ENCODE measurements around the gene ANP32B.

Gene ANP32B

DNA sequence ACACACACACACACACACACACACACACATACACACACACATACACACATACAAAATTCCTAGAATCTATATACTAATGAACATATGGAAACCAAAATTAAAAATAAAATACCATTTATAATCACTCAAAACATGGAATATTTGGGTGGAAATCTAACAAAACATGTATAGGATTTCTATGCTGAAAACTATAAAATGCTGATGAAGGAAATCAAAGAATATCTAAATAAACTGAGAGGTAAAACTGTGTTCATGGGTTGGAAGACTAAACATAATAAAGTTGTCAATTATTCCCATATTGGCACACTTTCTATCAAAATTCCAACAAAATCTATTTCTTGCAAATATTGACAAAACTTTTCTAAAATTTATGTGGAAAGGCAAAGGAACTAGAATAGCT lies 48.0 kb downstream of the ANP32B start:
- no peak for DNase-seq (ENCODE audit: low read depth)

DNA sequence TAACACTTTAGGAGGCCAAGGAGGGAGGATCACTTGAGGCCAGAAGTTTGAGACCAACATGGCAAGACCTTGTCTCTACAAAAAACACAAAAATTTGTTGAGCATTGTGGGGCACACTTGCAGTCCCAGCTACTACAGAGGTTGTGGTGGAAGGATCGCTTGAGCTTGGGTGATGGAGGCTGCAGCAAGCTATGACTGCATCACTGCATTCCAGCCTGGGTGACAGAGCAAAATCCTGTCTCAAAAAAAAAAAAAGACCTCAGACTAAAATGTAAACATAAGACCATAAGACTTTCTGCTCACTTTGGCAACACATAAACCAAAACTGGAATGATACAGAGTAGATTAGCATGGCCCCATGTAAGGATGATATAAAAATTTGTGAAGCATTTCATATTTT lies 48.8 kb downstream of the ANP32B start:
- DNase-seq (ENCODE audit: low read depth): peak; percentile 22

DNA sequence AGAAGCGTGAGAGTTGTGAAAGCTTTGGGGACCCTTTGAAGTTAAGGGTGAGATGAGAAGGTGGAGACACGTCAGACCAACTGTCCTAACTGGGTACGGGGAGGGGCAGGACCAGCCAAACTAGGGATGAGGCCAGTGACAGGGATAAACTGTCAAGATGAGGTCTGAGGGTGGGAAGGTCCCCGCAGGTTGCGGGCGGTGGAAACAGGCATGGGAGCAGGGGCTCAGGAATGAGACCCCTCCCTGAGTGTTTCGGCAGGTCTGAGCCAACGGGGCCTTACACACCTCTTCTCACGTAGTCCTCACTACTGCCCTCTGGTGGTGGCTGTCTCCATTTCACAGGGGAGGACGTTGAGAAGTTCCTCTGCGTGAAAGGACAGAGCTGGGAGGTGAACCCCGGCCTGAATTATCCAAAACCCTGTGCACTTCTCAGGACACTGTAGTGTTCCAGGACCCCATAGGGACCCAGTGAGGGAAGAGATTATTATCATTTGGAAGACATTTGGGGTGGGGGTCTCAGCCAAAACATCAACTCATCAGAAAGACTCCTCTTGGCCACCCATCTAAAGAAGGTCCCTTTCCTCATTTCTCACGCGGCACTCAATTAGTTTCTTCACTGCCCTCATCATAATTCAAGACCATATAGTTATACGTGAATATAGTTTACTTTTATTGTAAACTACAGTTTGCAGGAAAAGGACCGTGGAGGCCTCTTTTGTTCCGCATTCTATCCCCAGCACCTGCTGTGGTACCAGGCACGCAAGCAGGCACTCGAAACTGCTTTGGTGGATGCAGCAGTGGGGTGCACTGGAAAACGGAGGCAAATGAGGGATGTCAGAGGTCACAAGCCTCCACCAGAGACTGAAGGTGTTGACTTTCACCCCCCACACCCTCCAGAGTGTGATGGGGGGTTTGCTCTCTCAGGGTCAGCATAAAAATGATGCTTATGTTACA lies 51.7 kb downstream of the ANP32B start:
- peak; percentile 47 for DNase-seq (ENCODE audit: low read depth)

DNA sequence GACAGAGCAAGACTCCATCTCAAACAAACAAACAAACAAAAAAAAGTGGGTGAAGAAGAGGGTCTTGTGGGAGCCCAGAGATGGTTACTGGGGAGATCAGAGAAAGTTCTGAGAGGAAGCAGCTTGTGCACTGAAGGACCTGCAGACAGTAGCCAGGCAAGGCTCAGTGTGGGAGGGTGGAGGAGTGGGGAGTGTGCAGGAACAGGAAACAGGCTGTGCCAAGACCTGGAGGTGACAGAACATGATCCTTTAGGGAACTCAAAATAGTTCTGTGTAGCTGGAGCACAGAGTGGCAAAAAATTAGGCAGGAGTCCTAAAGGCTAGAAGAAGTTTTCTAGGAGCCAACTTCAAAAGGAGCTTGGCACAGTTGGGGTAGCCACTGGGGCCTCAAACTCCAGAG lies 54.2 kb downstream of the ANP32B start:
- DNase-seq (ENCODE audit: low read depth): no peak

DNA sequence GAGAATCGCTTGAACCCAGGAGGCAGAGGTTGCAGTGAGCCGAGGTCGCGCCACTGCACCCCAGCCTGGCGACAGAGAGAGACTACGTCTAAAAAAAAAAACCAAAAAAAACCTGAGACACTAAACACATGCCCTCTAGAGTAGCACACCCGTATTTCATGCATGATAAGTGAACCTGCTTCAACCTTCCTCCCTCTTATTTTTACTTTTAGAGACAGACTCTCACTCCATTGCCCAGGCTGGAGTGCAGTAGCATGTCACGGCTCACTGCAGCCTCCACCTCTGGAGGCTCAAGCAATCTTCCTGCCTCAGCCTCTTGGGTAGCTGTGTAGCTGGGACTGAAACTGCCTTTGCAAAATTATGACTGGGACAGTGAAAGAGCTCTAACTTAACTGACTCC lies 55.8 kb downstream of the ANP32B start:
- DNase-seq (ENCODE audit: low read depth): no peak

DNA sequence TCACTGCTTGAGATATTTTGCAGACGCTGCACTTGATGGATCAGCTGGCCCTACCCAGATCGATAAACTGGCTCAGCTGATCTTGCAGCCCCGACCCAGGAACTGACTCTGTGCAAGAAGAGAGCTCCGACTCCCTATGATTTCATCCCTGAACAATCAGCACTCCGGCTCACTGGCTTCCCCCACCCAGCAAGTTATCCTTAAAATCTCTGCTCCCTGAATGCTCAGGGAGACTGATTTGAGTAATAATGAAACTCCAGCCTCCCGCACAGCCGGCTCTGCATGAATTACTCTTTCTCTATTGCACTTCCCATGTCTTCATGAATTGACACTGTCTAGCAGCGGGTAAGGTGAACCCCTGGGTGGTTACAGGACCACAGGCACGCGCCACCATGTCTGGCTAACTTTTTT lies 56.5 kb downstream of the ANP32B start:
- no peak for DNase-seq (ENCODE audit: low read depth)

DNA sequence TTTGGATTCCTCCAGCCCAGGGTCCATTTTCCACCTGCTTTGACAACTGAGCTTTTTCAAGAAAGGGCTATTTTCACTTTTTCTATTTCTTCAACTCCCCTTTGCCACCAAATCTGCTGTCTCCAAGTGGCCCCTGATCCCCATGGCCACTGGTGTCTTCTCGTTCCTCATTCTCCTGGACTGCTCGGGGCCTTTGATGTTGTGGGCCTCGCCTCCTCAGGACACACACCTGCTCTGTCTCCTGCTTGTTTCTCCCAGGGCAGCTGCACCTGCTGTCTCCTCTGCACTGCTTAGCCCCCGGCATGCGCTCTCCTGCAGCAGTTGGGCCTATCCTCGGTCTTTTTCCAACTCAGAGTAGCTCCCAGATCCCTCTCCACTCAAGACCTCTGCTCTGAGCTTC lies 57.1 kb downstream of the ANP32B start:
- no peak for DNase-seq (ENCODE audit: low read depth)

DNA sequence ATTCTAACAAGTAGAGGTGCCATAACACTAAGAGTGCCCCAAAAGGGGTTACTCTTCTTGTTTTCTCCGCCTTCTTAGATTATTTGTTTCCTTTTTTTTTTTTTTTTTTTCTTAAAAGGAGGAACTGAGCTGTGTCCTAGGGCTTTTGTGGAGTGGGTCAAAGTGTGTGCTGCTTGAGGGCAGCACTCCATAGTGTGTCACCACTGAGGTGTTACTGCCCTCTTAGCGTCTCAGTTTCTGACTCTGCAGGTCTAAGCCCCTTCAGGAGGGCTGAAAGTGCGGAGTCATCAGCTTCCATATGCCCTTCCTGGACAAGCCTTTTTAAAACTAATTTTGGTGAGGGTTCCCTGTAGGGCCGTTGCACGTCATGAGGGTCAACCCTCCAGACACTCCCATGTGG lies 60.8 kb downstream of the ANP32B start:
- no peak for DNase-seq (ENCODE audit: low read depth)

DNA sequence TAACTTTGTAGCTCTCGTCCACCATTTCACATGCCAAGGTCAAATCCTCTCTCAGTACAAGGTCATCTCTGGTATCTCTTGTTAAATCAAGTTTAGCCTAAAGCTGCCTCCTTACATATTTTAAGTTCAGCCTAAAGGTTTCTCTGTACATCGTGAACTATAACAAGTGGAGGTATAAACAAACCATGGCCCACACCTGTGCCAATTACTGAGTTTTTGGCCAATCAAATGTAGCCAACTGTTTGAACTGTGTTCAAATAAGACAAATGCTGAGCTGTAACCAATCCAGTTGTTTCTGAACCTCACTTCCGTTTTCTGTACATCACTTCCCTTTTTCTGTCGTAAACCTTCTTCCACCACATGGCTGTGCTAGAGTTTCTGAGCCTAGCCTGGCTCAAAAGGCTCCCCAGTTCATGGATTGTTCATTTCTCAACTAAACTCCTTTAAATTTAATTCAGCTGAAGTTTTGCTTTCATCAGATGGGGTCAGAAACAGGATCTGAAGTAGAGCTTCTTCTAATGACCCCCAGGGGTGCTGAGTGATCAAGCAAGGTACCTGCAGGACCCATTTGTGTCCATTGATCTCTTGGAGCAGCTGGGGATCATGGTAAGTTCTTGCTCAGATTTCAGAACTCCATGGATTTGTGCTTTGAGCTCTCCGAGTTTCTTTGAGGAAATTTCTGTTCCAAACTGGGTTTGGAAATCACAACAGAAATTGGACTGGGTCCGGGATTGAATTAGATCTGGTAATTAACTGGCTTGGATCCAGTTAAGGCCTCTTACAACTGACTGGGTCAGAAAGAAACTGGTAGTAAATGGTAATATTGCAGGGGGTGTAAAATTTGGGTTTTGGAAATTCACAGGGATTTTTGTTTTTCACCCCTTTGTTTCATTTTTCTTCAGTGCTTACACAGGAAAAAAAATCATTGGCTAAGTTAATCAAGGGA lies 62.4 kb downstream of the ANP32B start:
- DNase-seq (ENCODE audit: low read depth): no peak

DNA sequence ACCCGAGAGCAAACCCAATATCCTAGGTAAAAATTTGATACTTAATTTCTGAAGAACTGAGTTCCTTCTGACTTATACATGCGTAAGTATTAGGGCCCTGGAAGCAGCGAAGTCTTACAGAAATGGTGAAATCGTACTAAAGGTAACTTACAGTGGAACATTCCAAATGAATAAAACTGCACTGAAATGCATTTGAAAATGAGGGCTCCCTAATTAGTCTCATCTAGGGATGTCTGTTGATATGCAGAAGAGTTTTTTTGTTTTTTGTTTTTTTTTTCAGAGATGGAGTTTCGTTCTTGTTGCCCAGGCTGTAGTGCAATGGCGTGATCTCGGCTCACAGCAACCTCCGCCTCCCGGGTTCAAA lies 63.0 kb downstream of the ANP32B start:
- no peak for DNase-seq (ENCODE audit: low read depth)

DNA sequence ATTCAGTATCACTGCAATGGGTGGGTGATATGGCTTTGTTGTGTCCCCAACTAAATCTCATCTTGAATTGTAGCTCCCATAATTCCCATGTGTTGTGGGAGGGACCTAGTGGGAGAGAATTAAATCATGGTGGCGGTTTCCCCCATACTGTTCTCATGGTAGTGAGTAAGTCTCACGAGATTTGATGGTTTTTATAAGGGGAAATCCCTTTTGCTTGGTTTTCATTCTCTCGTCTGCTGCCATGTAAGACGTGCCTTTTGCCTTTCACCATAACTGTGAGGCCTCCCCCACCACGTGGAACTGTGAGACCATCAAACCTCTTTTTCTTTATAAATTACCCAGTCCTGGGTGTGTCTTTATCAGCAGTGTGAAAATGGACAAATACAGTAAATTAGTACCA lies 63.9 kb downstream of the ANP32B start:
- DNase-seq (ENCODE audit: low read depth): no peak

DNA sequence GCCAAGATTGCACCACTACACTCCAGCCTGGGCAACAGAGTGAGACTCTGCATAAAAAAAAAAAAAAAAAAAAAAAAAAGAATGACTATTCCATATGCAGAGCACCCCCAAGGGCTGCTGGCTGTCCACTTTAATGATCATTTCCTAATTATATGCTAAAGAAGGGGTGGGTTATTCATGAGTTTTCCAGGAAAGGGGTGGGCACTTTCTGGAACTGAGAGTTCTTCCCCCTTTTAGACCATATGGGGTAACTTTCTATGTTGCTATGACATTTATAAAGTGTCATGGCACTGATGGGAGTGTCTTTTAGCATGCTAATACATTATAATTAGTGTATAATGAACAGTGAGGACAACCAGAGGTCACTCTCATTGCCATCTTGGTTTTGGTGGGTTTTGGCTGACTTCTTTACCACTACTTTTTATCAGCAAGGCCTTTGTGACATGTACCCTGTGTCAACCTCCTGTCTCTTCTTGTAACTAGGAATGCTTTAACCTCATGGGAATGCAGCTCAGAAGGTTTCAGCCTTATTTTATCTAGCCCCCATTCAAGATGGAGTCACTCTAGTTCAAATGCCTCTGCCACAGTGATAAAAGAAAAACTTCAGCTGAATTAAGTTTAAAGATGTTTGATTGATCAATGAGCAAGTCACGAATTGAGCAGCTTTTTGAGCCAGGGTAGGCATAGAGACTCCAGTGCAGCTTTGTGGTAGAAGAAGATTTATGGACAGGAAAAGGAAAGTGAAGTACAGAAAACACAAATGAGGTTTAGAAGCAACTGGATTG lies 66.3 kb downstream of the ANP32B start:
- DNase-seq (ENCODE audit: low read depth): no peak

DNA sequence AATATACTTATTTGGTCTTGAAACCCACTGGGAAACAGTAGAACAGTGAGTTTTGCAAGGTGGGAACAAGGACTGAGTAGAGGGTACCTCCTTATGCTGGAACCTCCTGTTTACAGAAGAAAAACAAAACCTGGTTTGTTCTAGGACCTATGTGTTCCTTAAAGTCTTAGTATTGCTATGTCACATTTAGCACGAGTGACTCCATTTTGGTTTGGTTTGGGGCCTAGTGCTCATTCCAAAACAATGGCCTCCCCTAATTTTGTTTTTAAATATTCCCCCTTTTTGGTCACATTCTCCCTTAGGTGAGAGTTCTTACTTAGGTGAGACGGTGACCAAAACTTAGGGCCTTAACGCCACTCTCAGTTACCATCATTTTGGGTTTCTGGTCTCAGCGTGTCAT lies 67.2 kb downstream of the ANP32B start:
- DNase-seq (ENCODE audit: low read depth): no peak

DNA sequence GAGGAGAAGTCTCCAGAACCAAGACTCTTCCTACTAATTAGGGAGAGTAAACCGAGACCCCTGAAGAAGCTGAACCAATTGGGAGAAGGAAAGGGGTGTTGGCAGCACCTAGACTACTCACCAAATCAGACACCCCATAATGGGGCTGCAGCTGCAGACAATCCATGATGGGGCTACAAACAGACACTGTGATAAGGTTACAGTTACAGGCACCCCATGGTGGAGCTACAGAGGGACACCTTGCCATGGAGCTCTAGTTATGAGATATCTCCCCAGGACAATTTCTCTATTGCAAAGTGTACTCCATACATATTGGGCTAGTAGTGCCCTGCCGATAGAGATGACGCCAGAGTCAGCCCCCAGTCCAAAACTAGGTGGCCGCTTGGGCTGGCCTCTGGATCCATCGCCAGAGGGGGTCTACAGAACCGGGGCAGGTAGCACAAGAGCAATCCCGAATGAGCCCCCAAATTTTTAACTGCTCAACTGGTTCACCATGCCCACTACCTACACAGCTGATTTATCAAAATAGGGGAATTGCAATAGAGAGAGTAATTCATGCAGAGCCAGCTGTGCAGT lies 71.3 kb downstream of the ANP32B start:
- DNase-seq (ENCODE audit: low read depth): no peak

DNA sequence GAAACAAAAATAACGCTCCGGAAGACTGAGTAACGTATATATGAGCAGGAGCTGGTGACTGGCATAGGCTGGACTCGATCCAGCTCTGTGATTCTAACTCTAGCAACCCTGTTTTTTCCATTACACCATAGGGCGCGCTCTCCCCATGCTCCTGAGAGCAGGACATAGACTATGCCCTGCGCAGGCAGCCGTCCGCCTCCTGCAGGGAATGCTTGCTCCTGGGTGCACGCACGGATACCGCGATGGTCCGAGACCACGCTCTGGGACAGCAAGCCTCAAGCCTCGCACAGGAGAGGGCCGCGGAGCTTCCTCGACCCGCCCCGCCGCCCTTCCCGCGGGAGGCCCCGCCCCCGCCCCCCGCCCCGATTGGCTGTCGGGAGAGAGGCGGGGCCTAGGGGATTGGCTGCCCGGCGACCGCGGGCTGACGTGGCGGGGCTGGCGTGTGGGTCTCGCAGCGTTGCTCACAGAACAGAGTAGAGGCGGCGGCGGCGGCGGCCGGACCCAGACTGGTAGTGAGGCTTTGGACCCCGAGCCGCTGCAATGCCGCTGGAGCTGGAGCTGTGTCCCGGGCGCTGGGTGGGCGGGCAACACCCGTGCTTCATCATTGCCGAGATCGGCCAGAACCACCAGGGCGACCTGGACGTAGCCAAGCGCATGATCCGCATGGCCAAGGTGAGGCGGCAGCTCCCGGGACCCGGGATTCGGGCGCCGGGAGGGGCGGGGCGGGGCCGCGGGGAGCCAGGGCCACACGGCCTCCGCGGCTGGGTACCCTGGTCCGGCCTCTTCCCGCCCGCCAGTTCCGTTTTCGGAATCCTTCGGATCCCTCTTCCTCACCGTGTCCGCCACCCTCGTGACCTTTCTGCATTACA lies 73.4 kb downstream of the ANP32B start, which contains the start of gene NANS:
NANS (plus strand) TSS at position 464 of the 869 bp plus-strand sequence; CDS start at position 541, 77 bp downstream.
- DNase-seq (ENCODE audit: low read depth): peak; percentile 87

DNA sequence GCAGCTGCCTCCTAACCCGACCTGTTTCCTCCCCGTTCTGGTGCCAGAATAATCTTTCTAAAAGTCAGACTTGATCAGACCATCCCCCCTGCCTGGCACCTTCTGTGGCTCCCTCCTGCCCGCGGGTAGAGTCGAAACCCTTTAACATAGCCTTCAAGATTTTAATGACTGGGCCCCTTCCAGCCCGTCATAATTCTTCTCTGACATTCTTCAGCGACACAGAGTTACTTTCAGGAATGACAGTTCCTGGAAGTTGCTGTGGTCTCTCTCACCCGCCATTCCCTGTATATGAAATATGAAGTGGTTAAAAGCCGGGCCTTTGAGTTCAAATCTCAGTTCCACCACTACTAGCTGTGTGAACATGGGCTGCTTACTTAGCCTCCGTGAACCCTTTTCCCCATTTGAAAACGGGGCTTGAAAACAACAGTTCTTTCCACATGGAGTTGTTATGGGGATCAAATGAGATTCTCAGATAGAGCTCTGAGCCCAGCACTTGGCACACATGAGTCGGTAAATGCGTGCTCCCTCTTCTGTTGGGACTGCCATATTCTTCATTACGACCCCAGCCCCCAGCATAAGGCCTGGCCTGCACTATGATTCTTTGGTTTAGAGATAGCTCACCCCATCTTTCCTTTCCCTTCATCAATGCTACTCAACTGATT lies 74.1 kb downstream of the ANP32B start:
- no peak for DNase-seq (ENCODE audit: low read depth)

DNA sequence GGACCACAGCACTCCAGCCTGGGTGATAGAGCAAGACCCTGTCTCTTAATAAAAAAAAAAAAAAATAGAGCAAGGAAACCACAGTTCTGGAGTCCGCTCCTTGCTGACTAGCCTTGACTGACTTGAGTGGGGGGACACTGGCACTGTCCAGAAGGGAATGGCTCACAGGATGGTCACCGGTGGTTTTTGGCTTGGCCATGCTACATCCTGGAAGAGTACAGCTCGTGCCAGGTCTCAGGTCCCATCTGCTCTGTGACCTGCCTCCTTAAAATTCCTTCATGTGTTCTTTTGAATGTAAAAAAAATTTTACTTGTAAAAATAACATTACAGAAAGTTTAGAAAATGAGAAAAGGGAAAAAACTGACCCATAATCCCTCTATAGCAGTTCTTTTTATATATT lies 79.0 kb downstream of the ANP32B start:
- DNase-seq (ENCODE audit: low read depth): no peak

DNA sequence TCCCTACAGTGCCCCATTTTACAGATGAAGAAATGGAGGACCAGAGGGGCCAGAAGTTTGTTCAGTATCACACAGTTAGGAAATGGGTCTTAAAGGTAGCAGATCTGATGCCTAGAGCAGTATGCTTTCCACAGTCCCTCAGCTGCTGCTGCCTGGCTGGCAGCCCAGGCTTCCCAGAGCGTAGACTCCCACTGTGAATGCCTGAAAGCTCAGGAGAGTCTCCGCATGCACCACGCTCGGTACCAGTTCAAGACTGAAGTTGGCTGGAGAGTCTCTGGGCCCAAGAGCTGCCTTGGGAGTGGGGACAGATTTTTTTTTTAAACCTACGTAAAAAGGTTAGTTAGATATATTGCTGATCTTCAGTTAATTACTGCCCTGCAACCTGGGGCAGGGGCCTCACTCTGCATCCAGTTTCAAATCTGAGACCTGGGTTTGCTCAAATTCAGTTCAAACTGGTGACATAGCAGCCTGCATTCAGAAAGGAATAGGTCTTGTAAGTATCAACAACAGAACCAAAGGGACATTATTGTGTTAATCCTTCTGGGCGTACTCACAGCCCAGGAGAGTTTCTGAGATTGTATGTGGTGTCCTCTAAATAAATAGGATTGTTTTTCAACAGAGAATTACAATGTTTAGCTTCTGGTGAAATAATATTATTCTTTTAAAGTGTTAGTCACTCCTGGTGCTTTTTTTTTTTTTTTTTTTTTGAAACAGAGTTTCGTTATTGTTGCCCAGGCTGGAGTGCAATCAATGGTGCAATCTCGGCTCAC lies 81.7 kb downstream of the ANP32B start:
- DNase-seq (ENCODE audit: low read depth): no peak
